SK-N-SH (cell line): Measurements from ENCODE around the gene CDK6. TPM values are rescaled to one million over a fixed set of nuclear protein-coding genes. Genes with fewer than 3 reads are reported as not detected.

Experiments
- CTCF ChIA-PET: fragments of 300-600, 350-600 bp; formaldehyde crosslinking; extraction: SDS; loops from one replicate; lab custom pipeline; 2021; lab: Yijun Ruan, JAX
- POLR2A ChIA-PET: fragments of 350-600 bp; sonication (Branson Sonifier 250); formaldehyde crosslinking; extraction: SDS; loops from one replicate; lab custom pipeline; 2020; ENCODE audit warnings: antibody characterized with exemption, inconsistent platforms; lab: Yijun Ruan, JAX
- DNase-seq: peaks from one replicate; pipeline ENCODE4 v3.0.0; 2012
- H2AFZ ChIP-seq: fragments of 200-600 bp; sonication (generic); 2 replicates; pipeline ENCODE4 v1.8.1; 2016; ENCODE audit warnings: antibody characterized with exemption, mild to moderate bottlenecking, low read depth
- H3F3A ChIP-seq: fragments of 200-600 bp; sonication (generic); replicated peaks from 2 replicates; pipeline ENCODE3; 2016; ENCODE audit warnings: antibody characterized with exemption, mild to moderate bottlenecking; ENCODE audit not compliant: insufficient read depth
- H3K27ac ChIP-seq, 2 experiments: fragments of 200-500 bp in 1 of 2; fragments of 200-600 bp in 1 of 2; sonication (Bioruptor generic) in 1 of 2; sonication (generic), shearing (Covaris generic) in 1 of 2; 2 replicates each; pipeline versions ENCODE4 v1.5.1 to v1.6.1; 2014 to 2016; ENCODE audit warnings: low read depth in 2 of 2, inconsistent platforms in 1 of 2, low read length in 1 of 2, mild to moderate bottlenecking in 1 of 2, mixed read lengths in 1 of 2
- H3K27me3 ChIP-seq: fragments of 200-600 bp; sonication (generic), shearing (Covaris generic); 2 replicates; pipeline ENCODE4 v1.6.1; 2016; ENCODE audit warnings: mixed run types; ENCODE audit not compliant: insufficient read depth
- H3K36me3 ChIP-seq, 2 experiments: fragments of 200-500 bp in 1 of 2; fragments of 200-600 bp in 1 of 2; sonication (Bioruptor generic) in 1 of 2; sonication (generic) in 1 of 2; replicated peaks in 1 of 2; 2 replicates each; pipeline versions ENCODE3 to v1.5.1; 2014 to 2016; ENCODE audit warnings: low read length in 1 of 2, mild to moderate bottlenecking in 1 of 2; ENCODE audit not compliant: insufficient read depth in 2 of 2, control insufficient read depth in 1 of 2
- H3K4me1 ChIP-seq, 2 experiments: fragments of 200-500 bp in 1 of 2; fragments of 200-600 bp in 1 of 2; sonication (Bioruptor generic) in 1 of 2; sonication (generic), shearing (Covaris generic) in 1 of 2; 2 replicates each; pipeline versions ENCODE4 v1.5.1 to v1.6.1; 2014 to 2016; ENCODE audit warnings: low read depth in 1 of 2, low read length in 1 of 2, mixed run types in 1 of 2; ENCODE audit not compliant: insufficient read depth in 2 of 2, control insufficient read depth in 1 of 2
- H3K4me2 ChIP-seq: fragments of 200-600 bp; sonication (generic), shearing (Covaris generic); 2 replicates; pipeline ENCODE4 v1.6.1; 2017; ENCODE audit warnings: mixed run types
- H3K4me3 ChIP-seq, 2 experiments: fragments of 200-500 bp in 1 of 2; fragments of 200-600 bp in 1 of 2; sonication (Bioruptor generic) in 1 of 2; sonication (generic), shearing (Covaris generic) in 1 of 2; 2 replicates each; pipeline versions ENCODE4 v1.5.1 to v1.8.1; 2014 to 2016; ENCODE audit warnings: low read depth in 2 of 2, inconsistent platforms in 1 of 2, low read length in 1 of 2, mild to moderate bottlenecking in 1 of 2, mixed read lengths in 1 of 2, moderate library complexity in 1 of 2
- H3K79me2 ChIP-seq: fragments of 200-600 bp; sonication (generic); 2 replicates; pipeline ENCODE4 v1.8.1; 2017; ENCODE audit warnings: mild to moderate bottlenecking; ENCODE audit not compliant: insufficient read depth
- H3K9ac ChIP-seq: fragments of 200-600 bp; sonication (generic); 2 replicates; pipeline ENCODE4 v1.6.1; 2017; ENCODE audit warnings: mixed run types
- H3K9me2 ChIP-seq: fragments of 200-600 bp; sonication (generic); 2 replicates; pipeline ENCODE4 v1.6.1; 2017; ENCODE audit warnings: mixed run types
- H3K9me3 ChIP-seq: fragments of 200-600 bp; sonication (generic); 2 replicates; pipeline ENCODE4 v1.6.1; 2017; ENCODE audit warnings: mixed run types, mild to moderate bottlenecking, moderate library complexity
- H4K20me1 ChIP-seq: fragments of 200-600 bp; sonication (generic); 2 replicates; pipeline ENCODE4 v1.6.1; 2017; ENCODE audit warnings: mild to moderate bottlenecking, mixed run types; ENCODE audit not compliant: insufficient read depth
- CHD2 ChIP-seq: fragments of 150-350 bp; IDR thresholded peaks from 2 replicates; pipeline ENCODE4 v1.6.1; 2018; ENCODE audit warnings: low read length; ENCODE audit not compliant: partially characterized antibody
- CTCF ChIP-seq: fragments of 200-600 bp; sonication (generic); IDR thresholded peaks from 2 replicates; pipeline ENCODE4 v1.6.1; 2017; ENCODE audit warnings: antibody characterized with exemption, mild to moderate bottlenecking, moderate library complexity
- EP300 ChIP-seq, 2 experiments: IDR thresholded peaks; 2 replicates each; pipeline versions ENCODE4 v1.4.0 to v1.6.1; 2012; ENCODE audit warnings: borderline replicate concordance in 1 of 2, low read depth in 1 of 2, low read length in 1 of 2
- FOSL2 ChIP-seq: IDR thresholded peaks from 2 replicates; pipeline ENCODE4 v1.4.0; 2012; ENCODE audit warnings: low read depth, mild to moderate bottlenecking, moderate library complexity, borderline replicate concordance
- GATA2 ChIP-seq: sonication (generic); formaldehyde crosslinking; IDR thresholded peaks from 2 replicates; pipeline ENCODE4 v1.5.0; 2020; ENCODE audit warnings: mild to moderate bottlenecking, missing genetic modification reagents
- JUND ChIP-seq: IDR thresholded peaks from 2 replicates; pipeline ENCODE4 v1.4.0; 2012
- MEF2A ChIP-seq: IDR thresholded peaks from 2 replicates; pipeline ENCODE4 v1.4.0; 2012; ENCODE audit warnings: low read depth, borderline replicate concordance
- NRF1 ChIP-seq: IDR thresholded peaks from 2 replicates; pipeline ENCODE4 v1.6.1; 2012; ENCODE audit warnings: low read depth, mild to moderate bottlenecking, low read length
- POLR2AphosphoS5 ChIP-seq: IDR thresholded peaks from 2 replicates; pipeline ENCODE4 v1.6.1; 2012; ENCODE audit warnings: low read depth, low read length
- RAD21 ChIP-seq: IDR thresholded peaks from 2 replicates; pipeline ENCODE4 v1.6.1; 2012; ENCODE audit warnings: mild to moderate bottlenecking, low read length
- RCOR1 ChIP-seq: fragments of 150-350 bp; IDR thresholded peaks from 2 replicates; pipeline ENCODE4 v1.6.1; 2017; ENCODE audit warnings: antibody characterized with exemption, low read length
- REST ChIP-seq: IDR thresholded peaks from 2 replicates; pipeline ENCODE4 v1.6.1; 2012; ENCODE audit warnings: mild to moderate bottlenecking, low read depth, low read length, moderate library complexity
- RFX5 ChIP-seq: IDR thresholded peaks from 2 replicates; pipeline ENCODE4 v1.6.1; 2012; ENCODE audit warnings: mild to moderate bottlenecking, improper control_type of control experiment, low read length
- SIN3A ChIP-seq: IDR thresholded peaks from 2 replicates; pipeline ENCODE4 v1.6.1; 2012; ENCODE audit warnings: low read depth, mild to moderate bottlenecking, low read length, moderate library complexity, borderline replicate concordance
- SMC3 ChIP-seq: IDR thresholded peaks from 2 replicates; pipeline ENCODE4 v1.6.1; 2012; ENCODE audit warnings: low read depth, low read length, improper control_type of control experiment
- TCF12 ChIP-seq: IDR thresholded peaks from 2 replicates; pipeline ENCODE4 v1.4.0; 2012
- WGBS: methylation state at CpG from one replicate; pipeline ENCODE4 v1.1.6; 2017; ENCODE audit warnings: low lambda C conversion rate; 5-methylcytosine and 5-hydroxymethylcytosine counted together
- polyA plus RNA-seq, 3 experiments: library from polyadenylated mRNA; depleted of rRNA; stranded (reverse); fragments of >200 nt; gene quantifications; 2 replicates each; pipeline ENCODE4 v1.2.3, GENCODE V29; 2012
- TF ChIP-seq, protein P1 (sequence below): IDR thresholded peaks from 2 replicates; pipeline ENCODE4 v1.4.0; 2012; ENCODE audit warnings: low read depth, borderline replicate concordance
- TF ChIP-seq, protein P2 (sequence below): fragments of 150-350 bp; IDR thresholded peaks from 2 replicates; pipeline ENCODE4 v1.6.1; 2017; ENCODE audit warnings: antibody characterized with exemption, low read length, low read depth, borderline replicate concordance

The CDK6 gene
- polyA plus RNA-seq, 1 of the 3 experiments (the other 2 are of a cell fraction) = 30.3 TPM

DNA sequence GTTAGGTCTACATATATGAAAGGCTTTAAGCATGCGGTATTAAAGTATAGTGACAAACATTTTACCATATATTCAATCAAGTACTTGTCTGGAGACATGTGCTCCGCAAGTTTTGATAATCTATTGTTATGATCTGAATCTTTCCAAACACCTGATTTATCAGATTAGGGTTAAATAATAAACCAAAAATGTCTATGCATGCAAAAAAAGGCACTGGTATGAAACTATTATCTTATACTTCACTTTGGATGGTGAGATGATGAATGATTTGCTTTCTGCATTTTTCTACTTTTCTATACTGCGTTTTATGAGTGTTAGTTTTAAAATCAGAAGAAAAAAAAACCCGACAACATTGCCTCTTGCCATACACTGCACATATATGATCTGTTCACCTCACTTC is 208.4 kb downstream of the CDK6 start:
- CTCF ChIA-PET = interaction anchor here (0.9 to 1.0 kb wide), 2 partner anchors 18 to 178 kb away, joined by 3 read pairs; no protein-coding TSS in a partner anchor
- Histone ChIP-seq H3K27me3 (no peaks in the 10 kb centered on the region), H3K4me1 (peaks cover 5 to 36% of the 10 kb centered on the region in 2 experiments), H2AFZ (no peak overlapping the region), H3K9me3 (no peaks in the 10 kb centered on the region), H3K79me2 (peaks cover 95% of the 10 kb centered on the region), H3K4me3 (no peak overlapping the region), H3K9ac (no peak overlapping the region), H3K27ac (no peak overlapping the region), H3K9me2 (no peaks in the 10 kb centered on the region), H4K20me1 (no peaks in the 10 kb centered on the region), H3K36me3 (peaks cover 32 to 59% of the 10 kb centered on the region in 2 experiments), H3K4me2 (no peak overlapping the region), H3F3A (peaks cover 32% of the 10 kb centered on the region)
- DNase-seq = no peak
- no peak for TF ChIP-seq CHD2
- no peak for TF ChIP-seq SMC3
- no peak for TF ChIP-seq CTCF
- no peak for TF ChIP-seq RCOR1
- TF ChIP-seq REST = no peak
- TF ChIP-seq, protein P1, sequence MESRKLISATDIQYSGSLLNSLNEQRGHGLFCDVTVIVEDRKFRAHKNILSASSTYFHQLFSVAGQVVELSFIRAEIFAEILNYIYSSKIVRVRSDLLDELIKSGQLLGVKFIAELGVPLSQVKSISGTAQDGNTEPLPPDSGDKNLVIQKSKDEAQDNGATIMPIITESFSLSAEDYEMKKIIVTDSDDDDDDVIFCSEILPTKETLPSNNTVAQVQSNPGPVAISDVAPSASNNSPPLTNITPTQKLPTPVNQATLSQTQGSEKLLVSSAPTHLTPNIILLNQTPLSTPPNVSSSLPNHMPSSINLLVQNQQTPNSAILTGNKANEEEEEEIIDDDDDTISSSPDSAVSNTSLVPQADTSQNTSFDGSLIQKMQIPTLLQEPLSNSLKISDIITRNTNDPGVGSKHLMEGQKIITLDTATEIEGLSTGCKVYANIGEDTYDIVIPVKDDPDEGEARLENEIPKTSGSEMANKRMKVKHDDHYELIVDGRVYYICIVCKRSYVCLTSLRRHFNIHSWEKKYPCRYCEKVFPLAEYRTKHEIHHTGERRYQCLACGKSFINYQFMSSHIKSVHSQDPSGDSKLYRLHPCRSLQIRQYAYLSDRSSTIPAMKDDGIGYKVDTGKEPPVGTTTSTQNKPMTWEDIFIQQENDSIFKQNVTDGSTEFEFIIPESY = no peak
- TF ChIP-seq GATA2 (CRISPR knock-in tag) = no peak
- TF ChIP-seq EP300 (IDR thresholded peaks at IDR 0.05; ENCODE audit: borderline replicate concordance in 1 of 2, low read depth in 1 of 2, low read length in 1 of 2) = no peak
- no peak for TF ChIP-seq NRF1
- no peak for TF ChIP-seq RAD21
- TF ChIP-seq MEF2A = no peak
- no peak for TF ChIP-seq FOSL2
- no peak for TF ChIP-seq RFX5
- no peak; the same call in 1 of the 2 replicates for TF ChIP-seq POLR2AphosphoS5
- TF ChIP-seq, protein P2, sequence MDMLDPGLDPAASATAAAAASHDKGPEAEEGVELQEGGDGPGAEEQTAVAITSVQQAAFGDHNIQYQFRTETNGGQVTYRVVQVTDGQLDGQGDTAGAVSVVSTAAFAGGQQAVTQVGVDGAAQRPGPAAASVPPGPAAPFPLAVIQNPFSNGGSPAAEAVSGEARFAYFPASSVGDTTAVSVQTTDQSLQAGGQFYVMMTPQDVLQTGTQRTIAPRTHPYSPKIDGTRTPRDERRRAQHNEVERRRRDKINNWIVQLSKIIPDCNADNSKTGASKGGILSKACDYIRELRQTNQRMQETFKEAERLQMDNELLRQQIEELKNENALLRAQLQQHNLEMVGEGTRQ = no peak
- TF ChIP-seq TCF12 = no peak
- TF ChIP-seq SIN3A = no peak
- TF ChIP-seq JUND = no peak
- WGBS = 95% methylated on average over 4 of the region's 4 CpGs
- POLR2A ChIA-PET = no interaction called here
